ENCODE data around the gene MRAP2. TPM values are rescaled to one million over a fixed set of nuclear protein-coding genes. Genes with fewer than 3 reads are reported as not detected.

Gene MRAP2
- polyA plus RNA-seq, 1 donor from 2014 or later, result 1.0 TPM

- H3K9me3 ChIP-seq (ENCODE audit: low read length), result no peaks in the 10 kb centered on the region
- no peaks in the 10 kb centered on the region for H4K20me1 ChIP-seq (ENCODE audit: insufficient read depth)
- no peak overlapping the region for H3K9ac ChIP-seq (ENCODE audit: low read length)
- no peaks in the 10 kb centered on the region for H3K27me3 ChIP-seq (ENCODE audit: insufficient read depth, low read depth, low read length)
- H3F3A ChIP-seq (ENCODE audit: insufficient read depth, low read length, poor library complexity, severe bottlenecking), result no peaks in the 10 kb centered on the region
- no peaks in the 10 kb centered on the region for H3K9me2 ChIP-seq (ENCODE audit: insufficient read depth, low read length)
- no peaks in the 10 kb centered on the region for H3K36me3 ChIP-seq (ENCODE audit: insufficient read depth, low read length)
- H3K4me3 ChIP-seq (ENCODE audit: low read length), result no peak overlapping the region
- no peak overlapping the region for H2AFZ ChIP-seq (ENCODE audit: low read depth, low read length)
- no peaks in the 10 kb centered on the region for H3K79me2 ChIP-seq (replicated peaks; ENCODE audit: insufficient read depth, low read length)
- H3K4me2 ChIP-seq (ENCODE audit: low read length), result no peak overlapping the region
- no peak for TF ChIP-seq POLR2AphosphoS5 (IDR thresholded peaks at IDR 0.05)
- TF ChIP-seq EZH2 (IDR thresholded peaks at IDR 0.05; ENCODE audit: borderline replicate concordance, insufficient read depth, low read length, poor library complexity, severe bottlenecking), result no peak
- no peak for TF ChIP-seq TAF1 (IDR thresholded peaks at IDR 0.05; ENCODE audit: low read depth)
- TF ChIP-seq, protein P1, sequence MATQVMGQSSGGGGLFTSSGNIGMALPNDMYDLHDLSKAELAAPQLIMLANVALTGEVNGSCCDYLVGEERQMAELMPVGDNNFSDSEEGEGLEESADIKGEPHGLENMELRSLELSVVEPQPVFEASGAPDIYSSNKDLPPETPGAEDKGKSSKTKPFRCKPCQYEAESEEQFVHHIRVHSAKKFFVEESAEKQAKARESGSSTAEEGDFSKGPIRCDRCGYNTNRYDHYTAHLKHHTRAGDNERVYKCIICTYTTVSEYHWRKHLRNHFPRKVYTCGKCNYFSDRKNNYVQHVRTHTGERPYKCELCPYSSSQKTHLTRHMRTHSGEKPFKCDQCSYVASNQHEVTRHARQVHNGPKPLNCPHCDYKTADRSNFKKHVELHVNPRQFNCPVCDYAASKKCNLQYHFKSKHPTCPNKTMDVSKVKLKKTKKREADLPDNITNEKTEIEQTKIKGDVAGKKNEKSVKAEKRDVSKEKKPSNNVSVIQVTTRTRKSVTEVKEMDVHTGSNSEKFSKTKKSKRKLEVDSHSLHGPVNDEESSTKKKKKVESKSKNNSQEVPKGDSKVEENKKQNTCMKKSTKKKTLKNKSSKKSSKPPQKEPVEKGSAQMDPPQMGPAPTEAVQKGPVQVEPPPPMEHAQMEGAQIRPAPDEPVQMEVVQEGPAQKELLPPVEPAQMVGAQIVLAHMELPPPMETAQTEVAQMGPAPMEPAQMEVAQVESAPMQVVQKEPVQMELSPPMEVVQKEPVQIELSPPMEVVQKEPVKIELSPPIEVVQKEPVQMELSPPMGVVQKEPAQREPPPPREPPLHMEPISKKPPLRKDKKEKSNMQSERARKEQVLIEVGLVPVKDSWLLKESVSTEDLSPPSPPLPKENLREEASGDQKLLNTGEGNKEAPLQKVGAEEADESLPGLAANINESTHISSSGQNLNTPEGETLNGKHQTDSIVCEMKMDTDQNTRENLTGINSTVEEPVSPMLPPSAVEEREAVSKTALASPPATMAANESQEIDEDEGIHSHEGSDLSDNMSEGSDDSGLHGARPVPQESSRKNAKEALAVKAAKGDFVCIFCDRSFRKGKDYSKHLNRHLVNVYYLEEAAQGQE (IDR thresholded peaks at IDR 0.05; ENCODE audit: borderline replicate concordance), result no peak
- no peak for TF ChIP-seq CTCF (IDR thresholded peaks at IDR 0.05; ENCODE audit: poor library complexity, severe bottlenecking)
- TF ChIP-seq RAD21 (conservative IDR thresholded peaks at IDR 0.05), result no peak
- TF ChIP-seq EP300 (conservative IDR thresholded peaks at IDR 0.05; ENCODE audit: poor library complexity, severe bottlenecking), result no peak
- no peak for TF ChIP-seq SMC3 (conservative IDR thresholded peaks at IDR 0.05; ENCODE audit: poor library complexity)
- TF ChIP-seq MXI1 (conservative IDR thresholded peaks at IDR 0.05; ENCODE audit: poor library complexity, severe bottlenecking), result no peak
- no peak overlapping the region for H3K27ac ChIP-seq (ENCODE audit: low read length)
Measured at GRCh38 chr6:84052883-84053241, 19.3 kb downstream of the MRAP2 start.

DNA sequence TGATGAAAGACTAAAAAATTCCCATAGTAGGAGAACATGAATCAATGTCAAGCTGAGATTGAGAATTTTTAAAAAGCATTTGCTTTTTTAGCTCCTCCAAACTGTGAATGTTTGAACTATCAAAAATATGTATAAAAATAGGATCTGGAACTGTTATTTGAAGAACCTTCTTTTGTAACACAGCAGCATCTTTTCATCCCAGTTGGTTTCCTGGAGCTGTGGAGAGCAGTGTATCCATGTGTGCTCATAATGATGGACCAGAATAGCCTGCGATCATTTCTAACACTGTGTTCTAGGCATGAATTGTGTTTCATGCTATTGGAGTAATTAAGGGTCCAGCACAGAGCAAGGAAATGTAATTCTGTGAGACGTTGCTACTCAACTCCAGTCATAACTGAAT is 22.1 kb downstream of the MRAP2 start:
- H3K79me2 ChIP-seq (replicated peaks; ENCODE audit: insufficient read depth, low read length), result no peaks in the 10 kb centered on the region
- no peaks in the 10 kb centered on the region for H3F3A ChIP-seq (ENCODE audit: insufficient read depth, low read length, poor library complexity, severe bottlenecking)
- H3K9ac ChIP-seq (ENCODE audit: low read length), result no peak overlapping the region
- no peak overlapping the region for H2AFZ ChIP-seq (ENCODE audit: low read depth, low read length)
- H3K36me3 ChIP-seq (ENCODE audit: insufficient read depth, low read length), result no peaks in the 10 kb centered on the region
- H3K27ac ChIP-seq (ENCODE audit: low read length), result no peak overlapping the region
- no peak overlapping the region for H3K4me2 ChIP-seq (ENCODE audit: low read length)
- H3K9me3 ChIP-seq (ENCODE audit: low read length), result no peaks in the 10 kb centered on the region
- no peaks in the 10 kb centered on the region for H3K27me3 ChIP-seq (ENCODE audit: insufficient read depth, low read depth, low read length)
- H3K9me2 ChIP-seq (ENCODE audit: insufficient read depth, low read length), result no peaks in the 10 kb centered on the region
- TF ChIP-seq RAD21 (conservative IDR thresholded peaks at IDR 0.05) (no peak), MXI1 (conservative IDR thresholded peaks at IDR 0.05; ENCODE audit: poor library complexity, severe bottlenecking) (no peak), CTCF (IDR thresholded peaks at IDR 0.05; ENCODE audit: poor library complexity, severe bottlenecking) (no peak), POLR2AphosphoS5 (IDR thresholded peaks at IDR 0.05) (no peak), SMC3 (conservative IDR thresholded peaks at IDR 0.05; ENCODE audit: poor library complexity) (no peak), EP300 (conservative IDR thresholded peaks at IDR 0.05; ENCODE audit: poor library complexity, severe bottlenecking) (no peak), EZH2 (IDR thresholded peaks at IDR 0.05; ENCODE audit: borderline replicate concordance, insufficient read depth, low read length, poor library complexity, severe bottlenecking) (no peak), TAF1 (IDR thresholded peaks at IDR 0.05; ENCODE audit: low read depth) (no peak)
- TF ChIP-seq, protein P1 (IDR thresholded peaks at IDR 0.05; ENCODE audit: borderline replicate concordance), result no peak
- no peaks in the 10 kb centered on the region for H4K20me1 ChIP-seq (ENCODE audit: insufficient read depth)
- H3K4me3 ChIP-seq (ENCODE audit: low read length), result no peak overlapping the region

All from neural cell (in vitro differentiated cells).